Heart left ventricle (tissue), 16 donors: ENCODE results near the gene PTPRM. TPM values are rescaled to one million over a fixed set of nuclear protein-coding genes. Genes with fewer than 3 reads are reported as not detected.

Experiments
- ATAC-seq, 4 donors: fragments of 200-7000 bp; cut with Tn5 transposase; one replicate each; pipeline ENCODE4 v1.9.1; 2020 to 2022; ENCODE audit warnings: moderate library complexity in 4 of 4, mild to moderate bottlenecking in 3 of 4, moderate number of reproducible peaks in 1 of 4
- DNase-seq, 5 donors: peaks; one replicate each; pipeline ENCODE4 v3.0.0-alpha.2; 2020
- H3K27ac ChIP-seq, 12 donors: fragments of 200-600 bp; sonication (generic) in 4 of 12; one replicate each; pipeline versions ENCODE4 v1.5.0 to v1.8.0; 2016 to 2022; ENCODE audit warnings: mild to moderate bottlenecking in 2 of 12
- H3K27me3 ChIP-seq, 9 donors: fragments of 200-600 bp; sonication (generic) in 2 of 9; one replicate each; pipeline versions ENCODE4 v1.5.1 to v1.8.0; 2016 to 2022; ENCODE audit warnings: mild to moderate bottlenecking in 3 of 9
- H3K36me3 ChIP-seq, 9 donors: fragments of 200-600 bp; sonication (generic) in 2 of 9; one replicate each; pipeline versions ENCODE4 v1.5.0 to v1.8.0; 2018 to 2022; ENCODE audit warnings: mild to moderate bottlenecking in 2 of 9
- H3K4me1 ChIP-seq, 12 donors: fragments of 200-600 bp; sonication (generic) in 4 of 12; one replicate each; pipeline versions ENCODE4 v1.5.0 to v1.8.0; 2016 to 2022; ENCODE audit warnings: mild to moderate bottlenecking in 3 of 12
- H3K4me3 ChIP-seq, 12 donors: fragments of 200-600 bp; sonication (generic) in 4 of 12; one replicate each; pipeline versions ENCODE4 v1.5.0 to v1.8.0; 2017 to 2022; ENCODE audit warnings: mild to moderate bottlenecking in 9 of 12, moderate library complexity in 4 of 12
- H3K9me3 ChIP-seq, 12 donors: fragments of 200-600 bp; sonication (generic) in 4 of 12; one replicate each; pipeline versions ENCODE4 v1.5.0 to v1.8.0; 2016 to 2022; ENCODE audit warnings: mild to moderate bottlenecking in 1 of 12
- CTCF ChIP-seq, 12 donors: fragments of 200-600 bp; sonication (generic) in 4 of 12; IDR thresholded peaks; one replicate each; pipeline versions ENCODE4 v1.5.0 to v1.8.0; 2018 to 2022; ENCODE audit warnings: antibody characterized with exemption in 12 of 12, mild to moderate bottlenecking in 5 of 12
- POLR2A ChIP-seq, 2 donors: fragments of 450-650 bp; IDR thresholded peaks; one replicate each; pipeline ENCODE4 v1.6.1; 2017; ENCODE audit warnings: antibody characterized with exemption in 2 of 2, mild to moderate bottlenecking in 2 of 2, moderate library complexity in 2 of 2
- WGBS, 4 donors: extraction: QIAGEN DNeasy Blood & Tissue Kit in 2 of 4; methylation state at CpG; one replicate each; pipeline versions ENCODE4 v1.1.5 to v1.1.7; 2013 to 2018; 5-methylcytosine and 5-hydroxymethylcytosine counted together
- intact Hi-C, 10 donors: fragments of 100-400 bp; cut with DNase I; formaldehyde crosslinking; loops; one replicate each; pipeline versions ENCODE4 v1.11.1 to v1.14.2; 2022
- polyA plus RNA-seq, 2 donors: library from polyadenylated mRNA; stranded (reverse); fragments of 200-250 nt; gene quantifications; one replicate each; pipeline ENCODE4 v1.2.3, GENCODE V29; 2013
- total RNA-seq, 9 donors: library from RNA; depleted of rRNA in 2 of 9; stranded (reverse); fragments of >200 nt in 2 of 9; fragmentation: NEBNext Ultra II Directional in 3 of 9; extraction: Animal tissue kit (Norgen Biotek cat#: 25700) in 3 of 9; gene quantifications; one replicate each; pipeline versions ENCODE4 v1.1.0 to v1.2.4, GENCODE V29; 2016 to 2023
- donor health status: ischemic (EF 13 %, LVEDD 7.1; RV severe dilation, severe dysfunction).
- donor health status: healthy with polysubstance abuse.
- donor health status: DM: no; HTN: yes; CAD: no.
- donor health status: DM: no; HTN: no; CAD: no.
- donor health status: ischemic (EF 25% LVEDD 6.9; RV normal size, moderate dysfunction).
- donor health status: ischemic (EF 25% LVEDD 5.7; RV mildly dilated, moderate dysfunction).
- donor health status: healthy.
- donor health status: DM: yes; HTN: yes; CAD: no.
- donor health status: ischemic (EF 35%, LVEDD 5.7; RV mildly dilated, moderate dysfunction).
- donor health status: nonischemic (EF 11% LVEDD 7.7; RV severe dilation, severe dysfunction).
- donor health status: DM: yes; HTN: yes; CAD: no.
- donor health status: PGD.
- donor health status: ischemic (EF 29% LVEDD 5.4; RV normal size, mild dysfunction).
- donor health status: nonischemic (EF 23%, LVEDD 6.1; RV moderate dilation, normal function).

PTPRM gene
- total and polyA plus RNA-seq, 11 donors: 93.8 to 186 (median 123) TPM

- Histone ChIP-seq H3K27ac (no peak overlapping the region), H3K4me1 (peaks cover 0 to 18% (median 4%) of the 10 kb centered on the region in 12 donors), H3K9me3 (peaks cover 0 to 5% (median 0%) of the 10 kb centered on the region in 12 donors), H3K36me3 (no peaks in the 10 kb centered on the region), H3K4me3 (no peak overlapping the region), H3K27me3 (no peaks in the 10 kb centered on the region)
- DNase-seq: no peak
- intact Hi-C loops: no loop called here
- no peak for TF ChIP-seq CTCF (IDR thresholded peaks at IDR 0.05)
- no peak for TF ChIP-seq POLR2A (IDR thresholded peaks at IDR 0.05)
- ATAC-seq: no peak
- WGBS, 4 donors: 65 to 90% (median 83%) methylated on average over 3 of the region's 3 CpGs
Measured at GRCh38 chr18:8036551-8036950, 469.4 kb downstream of the PTPRM start.

GRCh38 chr18:8037296-8037695 is 470.2 kb downstream of the PTPRM start:
- H3K36me3 ChIP-seq: no peaks in the 10 kb centered on the region
- TF ChIP-seq CTCF (IDR thresholded peaks at IDR 0.05) (no peak), POLR2A (IDR thresholded peaks at IDR 0.05) (no peak)
- no peak overlapping the region for H3K4me3 ChIP-seq
- peaks cover 0 to 16% (median 3%) of the 10 kb centered on the region in 12 donors for H3K4me1 ChIP-seq
- peaks cover 0 to 5% (median 0%) of the 10 kb centered on the region in 12 donors for H3K9me3 ChIP-seq
- no peaks in the 10 kb centered on the region for H3K27me3 ChIP-seq
- H3K27ac ChIP-seq: no peak overlapping the region
- DNase-seq (no peak), ATAC-seq (no peak)
- WGBS, 4 donors: 46 to 69% (median 61%) methylated on average over 1 of the region's 1 CpG
- intact Hi-C loops: no loop called here

- ATAC-seq (no peak), DNase-seq (no peak)
- TF ChIP-seq CTCF (IDR thresholded peaks at IDR 0.05) (no peak), POLR2A (IDR thresholded peaks at IDR 0.05) (no peak)
- Histone ChIP-seq H3K36me3 (no peaks in the 10 kb centered on the region), H3K4me3 (no peak overlapping the region), H3K27ac (no peak overlapping the region), H3K4me1 (peaks cover 0 to 31% (median 6%) of the 10 kb centered on the region in 12 donors), H3K27me3 (no peaks in the 10 kb centered on the region), H3K9me3 (no peaks in the 10 kb centered on the region)
- intact Hi-C loops: loop anchor here in 1 of 10 donors (5.0 kb wide), 1 partner anchor 252 kb away; no protein-coding TSS in a partner anchor
Measured at GRCh38 chr18:8040021-8040420, 472.9 kb downstream of the PTPRM start.

GRCh38 chr18:8041526-8042111 is 474.5 kb downstream of the PTPRM start:
- Histone ChIP-seq H3K4me1 (peaks cover 0 to 31% (median 6%) of the 10 kb centered on the region in 12 donors), H3K27me3 (no peaks in the 10 kb centered on the region), H3K4me3 (no peak overlapping the region), H3K36me3 (no peaks in the 10 kb centered on the region), H3K27ac (no peak overlapping the region), H3K9me3 (no peaks in the 10 kb centered on the region)
- no peak for DNase-seq
- no peak for ATAC-seq
- intact Hi-C loops: loop anchor here in 1 of 10 donors (5.0 kb wide), 1 partner anchor 251 kb away; no protein-coding TSS in a partner anchor
- TF ChIP-seq CTCF (IDR thresholded peaks at IDR 0.05): no peak
- TF ChIP-seq POLR2A (IDR thresholded peaks at IDR 0.05): no peak
- WGBS, 4 donors: 59 to 75% (median 69%) methylated on average over 1 of the region's 1 CpG
